Progenitor cell of endocrine pancreas (in vitro differentiated cells): ENCODE measurements around the gene RERE. TPM values are rescaled to one million over a fixed set of nuclear protein-coding genes. Genes with fewer than 3 reads are reported as not detected.
"Not testable (repeated sequence)": the region's sequence is repeated elsewhere in the genome, so short reads cannot be mapped to it uniquely, and the experiment has no call there.

Experiments
- DNase-seq: peaks from one replicate; pipeline ENCODE4 v3.0.0; 2021; ENCODE audit warnings: low spot score; ENCODE audit not compliant: unreplicated experiment
- H3K27ac Mint-ChIP-seq: 2 replicates; pipeline ENCODE4 v1.8.0; 2021; ENCODE audit warnings: mild to moderate bottlenecking, moderate library complexity, mixed read lengths
- H3K27me3 Mint-ChIP-seq: 2 replicates; pipeline ENCODE4 v1.8.0; 2021; ENCODE audit warnings: mixed read lengths
- H3K36me3 Mint-ChIP-seq: 2 replicates; pipeline ENCODE4 v1.8.0; 2022; ENCODE audit warnings: mixed read lengths; ENCODE audit not compliant: insufficient read depth
- H3K4me1 Mint-ChIP-seq: 2 replicates; pipeline ENCODE4 v1.8.0; 2021; ENCODE audit warnings: low read depth, mixed read lengths
- H3K4me3 Mint-ChIP-seq: 2 replicates; pipeline ENCODE4 v1.8.0; 2021; ENCODE audit warnings: low read depth, mild to moderate bottlenecking, moderate library complexity, mixed read lengths
- H3K9me3 Mint-ChIP-seq: 2 replicates; pipeline ENCODE4 v1.8.0; 2021; ENCODE audit warnings: low read depth, mixed read lengths
- CTCF ChIP-seq: fragments of 200-600 bp; sonication (generic); IDR thresholded peaks from one replicate; pipeline ENCODE4 v1.5.0; 2021; ENCODE audit warnings: antibody characterized with exemption, mild to moderate bottlenecking; ENCODE audit not compliant: unreplicated experiment
- total RNA-seq: library from RNA; stranded (reverse); gene quantifications from 2 replicates; pipeline ENCODE4 v1.2.1, GENCODE V29; 2021

The RERE gene
- total RNA-seq, 1 donor from 2014 or later: 329 TPM

DNA sequence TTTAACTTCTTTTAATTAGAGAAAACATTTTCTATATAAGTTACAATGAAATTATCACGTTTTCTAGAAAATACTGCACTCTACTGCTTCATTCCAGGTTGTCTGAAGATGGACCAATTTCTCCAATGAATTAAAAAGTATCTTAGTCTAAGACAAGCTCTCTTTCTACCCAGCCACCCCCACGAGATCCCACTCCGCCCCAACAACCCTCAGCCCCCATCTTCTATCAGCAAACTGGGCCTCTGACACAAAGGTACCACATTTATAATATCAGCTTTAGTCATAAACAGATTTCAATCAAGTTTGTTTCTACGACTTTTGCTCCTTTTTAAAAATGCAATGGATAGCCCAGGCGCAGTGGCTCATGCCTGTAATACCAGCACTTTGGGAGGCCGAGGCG is 117.8 kb downstream of the RERE start:
- peak overlapping the region; percentile 86 for H3K4me3 Mint-ChIP-seq

GRCh38 chr1:8698937-8699447 is 118.4 kb downstream of the RERE start:
- H3K4me1 Mint-ChIP-seq: peaks cover 50% of the 10 kb centered on the region
- H3K27me3 Mint-ChIP-seq: no peaks in the 10 kb centered on the region
- H3K27ac Mint-ChIP-seq: peak overlapping the region; percentile 93
- peaks cover 5% of the 10 kb centered on the region for H3K36me3 Mint-ChIP-seq
- TF ChIP-seq CTCF: no peak
- H3K9me3 Mint-ChIP-seq: no peaks in the 10 kb centered on the region
- H3K4me3 Mint-ChIP-seq: peak overlapping the region; percentile 51
- DNase-seq: no peak

More for the DNA sequence above, 117.8 kb downstream of the RERE start:
- no peak for TF ChIP-seq CTCF
- H3K36me3 Mint-ChIP-seq: peaks cover 5% of the 10 kb centered on the region
- H3K27me3 Mint-ChIP-seq: no peaks in the 10 kb centered on the region
- no peaks in the 10 kb centered on the region for H3K9me3 Mint-ChIP-seq
- H3K4me1 Mint-ChIP-seq: peaks cover 49% of the 10 kb centered on the region
- DNase-seq: no peak
- H3K27ac Mint-ChIP-seq: peak overlapping the region; percentile 98

DNA sequence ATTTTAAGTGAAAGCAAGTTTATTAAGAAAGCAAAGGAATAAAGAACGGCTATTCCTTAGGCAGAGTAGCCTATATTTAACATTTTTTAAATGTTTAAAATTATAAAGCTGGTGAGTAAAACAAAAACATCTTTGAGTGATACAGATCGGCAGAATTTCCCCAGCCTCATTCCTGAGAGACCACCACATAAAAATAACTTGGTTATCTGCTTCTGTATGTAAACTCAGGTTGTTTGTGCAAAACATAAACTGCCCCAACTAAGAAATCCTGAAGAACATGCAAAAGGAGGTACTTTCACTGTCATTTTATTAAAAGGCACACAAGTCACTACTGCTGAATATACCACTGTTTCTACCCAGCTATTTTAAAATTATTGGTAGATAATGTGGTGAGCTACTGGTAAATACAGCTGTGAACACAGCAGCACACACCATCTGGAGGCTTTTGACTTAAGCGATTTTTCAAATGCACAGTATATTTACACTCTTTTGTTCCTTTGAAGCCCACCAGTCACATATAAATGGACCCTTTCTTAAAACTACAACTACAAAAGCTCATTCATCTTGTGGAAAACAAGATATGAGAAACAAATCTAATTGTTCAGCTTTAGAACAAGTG is 119.3 kb downstream of the RERE start:
- Mint-ChIP-seq H3K4me1 (peaks cover 51% of the 10 kb centered on the region), H3K4me3 (peak overlapping the region; percentile 46), H3K9me3 (no peaks in the 10 kb centered on the region), H3K27me3 (no peaks in the 10 kb centered on the region), H3K36me3 (peaks cover 5% of the 10 kb centered on the region), H3K27ac (peak overlapping the region; percentile 95)
- TF ChIP-seq CTCF: no peak
- no peak for DNase-seq

DNA sequence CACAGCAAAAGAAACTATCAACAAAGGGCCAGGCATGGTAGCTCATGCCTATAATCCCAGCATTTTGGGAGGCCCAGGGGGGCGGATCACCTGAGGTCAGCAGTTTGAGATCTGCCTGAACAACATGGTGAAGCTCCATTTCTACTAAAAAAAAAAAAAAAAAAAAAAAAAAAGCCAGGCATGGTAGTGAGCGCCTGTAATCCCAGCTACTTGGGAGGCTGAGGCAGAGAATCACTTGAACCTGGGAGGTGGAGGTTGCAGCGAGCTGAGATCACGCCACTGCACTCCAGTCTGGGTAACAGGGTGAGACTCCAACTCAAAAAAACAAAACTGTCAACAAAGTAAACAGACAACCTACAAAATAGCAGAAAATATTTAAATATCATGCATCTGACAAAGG is 122.0 kb downstream of the RERE start:
- Mint-ChIP-seq H3K27ac (peak overlapping the region; percentile 42), H3K4me1 (peaks cover 62% of the 10 kb centered on the region)
- H3K27me3 Mint-ChIP-seq, DNase-seq, H3K9me3 Mint-ChIP-seq, H3K4me3 Mint-ChIP-seq, H3K36me3 Mint-ChIP-seq: not testable (repeated sequence)

GRCh38 chr1:8693107-8693506 is 124.3 kb downstream of the RERE start:
- TF ChIP-seq CTCF: no peak
- H3K27ac Mint-ChIP-seq: peak overlapping the region; percentile 16
- peaks cover 57% of the 10 kb centered on the region for H3K4me1 Mint-ChIP-seq
- peak overlapping the region; percentile 22 for H3K4me3 Mint-ChIP-seq
- no peak for DNase-seq
- no peaks in the 10 kb centered on the region for H3K27me3 Mint-ChIP-seq
- H3K36me3 Mint-ChIP-seq: peaks cover 13% of the 10 kb centered on the region
- no peaks in the 10 kb centered on the region for H3K9me3 Mint-ChIP-seq

DNA sequence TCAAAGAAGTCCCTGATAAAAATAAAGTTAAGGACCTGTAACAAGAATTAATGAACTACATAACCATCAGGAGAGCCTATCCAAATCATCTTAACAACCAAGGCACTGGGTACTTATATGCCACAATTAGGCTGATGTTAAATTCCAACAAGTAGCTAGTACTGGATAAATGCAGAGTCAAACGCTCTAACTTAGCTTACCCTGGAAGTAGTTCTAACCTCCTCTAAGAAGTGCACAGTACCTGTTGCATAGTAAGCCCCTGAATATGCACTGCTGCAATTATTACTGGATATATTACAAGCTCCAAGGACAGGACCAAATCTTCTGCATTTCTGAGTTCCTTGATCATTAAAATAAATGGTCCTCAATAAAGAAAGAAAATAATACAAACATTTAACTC is 125.8 kb downstream of the RERE start:
- peak overlapping the region; percentile 84 for H3K27ac Mint-ChIP-seq
- no peaks in the 10 kb centered on the region for H3K9me3 Mint-ChIP-seq
- no peak overlapping the region for H3K4me3 Mint-ChIP-seq
- H3K27me3 Mint-ChIP-seq: no peaks in the 10 kb centered on the region
- H3K36me3 Mint-ChIP-seq: peaks cover 12% of the 10 kb centered on the region
- peaks cover 60% of the 10 kb centered on the region for H3K4me1 Mint-ChIP-seq
- TF ChIP-seq CTCF: no peak
- no peak for DNase-seq
